GM12878 (cell line): ENCODE data around the gene MCCD1. TPM values are rescaled to one million over a fixed set of nuclear protein-coding genes. Genes with fewer than 3 reads are reported as not detected.

Experiments
- CHD4 ChIP-seq: fragments of 200-600 bp; sonication (generic); IDR thresholded peaks from 2 replicates; pipeline ENCODE4 v1.6.1; 2016; ENCODE audit warnings: mild to moderate bottlenecking
- EED ChIP-seq: sonication (generic); IDR thresholded peaks from 2 replicates; pipeline ENCODE4 v1.6.1; 2016; ENCODE audit warnings: antibody characterized with exemption, low read depth
- FOXK2 ChIP-seq: fragments of 450-650 bp; IDR thresholded peaks from 2 replicates; pipeline ENCODE4 v1.6.1; 2017; ENCODE audit warnings: mild to moderate bottlenecking, moderate library complexity
- IKZF1 ChIP-seq: fragments of 450-650 bp; conservative IDR thresholded peaks from 2 replicates; pipeline ENCODE4 v1.6.1; 2017; ENCODE audit warnings: antibody characterized with exemption, mild to moderate bottlenecking
- IKZF2 ChIP-seq, 2 experiments: fragments of 450-650 bp; IDR thresholded peaks; 2 replicates each; pipeline ENCODE4 v1.6.1; 2017; ENCODE audit warnings: mild to moderate bottlenecking in 2 of 2, moderate library complexity in 2 of 2
- IRF4 ChIP-seq: IDR thresholded peaks from 2 replicates; pipeline ENCODE4 v1.6.1; 2011; ENCODE audit warnings: low read depth, low read length
- MEF2B ChIP-seq: fragments of 450-650 bp; IDR thresholded peaks from 2 replicates; pipeline ENCODE4 v1.6.1; 2018; ENCODE audit warnings: mild to moderate bottlenecking, moderate library complexity; ENCODE audit not compliant: partially characterized antibody, poor library complexity, severe bottlenecking
- RCOR1 ChIP-seq: conservative IDR thresholded peaks from 2 replicates; pipeline ENCODE4 v1.6.1; 2012; ENCODE audit warnings: low read depth, low read length, improper control_type of control experiment
- SMAD5 ChIP-seq: IDR thresholded peaks from 2 replicates; pipeline ENCODE4 v1.6.1; 2016; ENCODE audit warnings: antibody characterized with exemption, low read depth
- SPI1 ChIP-seq: IDR thresholded peaks from 2 replicates; pipeline ENCODE4 v1.6.1; 2011; ENCODE audit warnings: low read depth, mild to moderate bottlenecking, low read length, moderate library complexity, borderline replicate concordance; ENCODE audit not compliant: insufficient read depth
- STAT3 ChIP-seq: IDR thresholded peaks from 2 replicates; pipeline ENCODE4 v1.6.1; 2011; ENCODE audit warnings: low read depth, low read length, improper control_type of control experiment
- SUZ12 ChIP-seq: fragments of 200-600 bp; sonication (generic); IDR thresholded peaks from one replicate; pipeline ENCODE4 v1.6.1; 2018; ENCODE audit warnings: antibody characterized with exemption, mild to moderate bottlenecking; ENCODE audit not compliant: unreplicated experiment
- ZBED1 ChIP-seq: IDR thresholded peaks from 2 replicates; pipeline ENCODE4 v1.6.1; 2016; ENCODE audit warnings: borderline replicate concordance
- polyA plus RNA-seq, 11 experiments: library from polyadenylated mRNA; depleted of rRNA in 4 of 11; unstranded in 6 of 11; stranded (reverse) in 5 of 11; fragments of >200 nt; fragmentation: Nextera tagmentation in 4 of 11; fragmentation: Illumina TruSeq in 1 of 11; extraction: Ambion mirVana in 4 of 11; extraction: Trizol in 1 of 11; gene quantifications; 1 replicate in 1 of 11; 2 replicates in 10 of 11; pipeline versions ENCODE4 v1.2.1 to v1.2.3, GENCODE V29; 2011 to 2016; ENCODE audit warnings: inconsistent platforms in 2 of 11, missing spikeins in 2 of 11, low read depth in 1 of 11
- total RNA-seq, 4 experiments: library from RNA; depleted of rRNA in 3 of 4; stranded (reverse); fragments of >200 nt in 3 of 4; fragmentation: Illumina TruSeq in 1 of 4; extraction: Trizol in 1 of 4; gene quantifications; 2 replicates each; pipeline versions ENCODE4 v1.2.1 to v1.2.3, GENCODE V29; 2013 to 2021
- TF ChIP-seq, protein P1 (sequence below): IDR thresholded peaks from 2 replicates; pipeline ENCODE4 v1.6.1; 2012; ENCODE audit warnings: low read depth, low read length, improper control_type of control experiment
- TF ChIP-seq, protein P2 (sequence below): fragments of 450-650 bp; IDR thresholded peaks from 2 replicates; pipeline ENCODE4 v1.6.1; 2016; ENCODE audit warnings: mild to moderate bottlenecking, moderate library complexity, borderline replicate concordance

MCCD1 gene
- total and polyA plus RNA-seq, 10 of the 15 experiments (the other 5 are each of a cell fraction or from before 2014, with no cell fraction given): not detected

DNA sequence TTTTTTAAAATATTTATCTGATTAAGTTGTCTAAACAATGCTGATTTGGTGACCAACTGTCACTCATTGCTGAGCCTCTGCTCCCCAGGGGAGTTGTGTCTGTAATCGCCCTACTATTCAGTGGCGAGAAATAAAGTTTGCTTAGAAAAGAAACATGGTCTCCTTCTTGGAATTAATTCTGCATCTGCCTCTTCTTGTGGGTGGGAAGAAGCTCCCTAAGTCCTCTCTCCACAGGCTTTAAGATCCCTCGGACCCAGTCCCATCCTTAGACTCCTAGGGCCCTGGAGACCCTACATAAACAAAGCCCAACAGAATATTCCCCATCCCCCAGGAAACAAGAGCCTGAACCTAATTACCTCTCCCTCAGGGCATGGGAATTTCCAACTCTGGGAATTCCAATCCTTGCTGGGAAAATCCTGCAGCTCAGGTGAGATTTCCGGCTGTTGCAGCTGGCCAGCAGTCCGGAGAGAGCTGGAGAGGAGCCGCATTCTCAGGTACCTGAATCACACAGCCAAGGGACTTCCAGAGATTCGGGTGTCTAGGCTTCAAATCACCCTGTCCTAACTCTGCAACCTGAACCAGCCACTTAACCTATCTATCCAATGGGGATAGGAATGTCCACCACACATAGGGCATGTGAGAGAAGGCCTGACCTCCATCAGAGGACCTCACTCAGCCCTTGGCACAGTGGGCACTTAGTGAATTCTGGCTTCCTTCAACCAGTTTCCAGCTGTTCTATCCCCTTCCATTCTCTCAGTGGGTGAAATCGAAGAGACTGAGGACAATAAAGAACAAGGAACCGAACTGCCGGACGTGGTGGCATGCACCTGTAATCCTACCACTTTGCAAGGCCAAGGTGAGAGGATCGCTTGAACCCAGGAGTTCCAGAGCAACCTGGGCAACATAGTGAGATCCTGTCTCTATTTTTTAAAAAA lies 49.7 kb downstream of the MCCD1 start (continued):
- TF ChIP-seq, protein P1, sequence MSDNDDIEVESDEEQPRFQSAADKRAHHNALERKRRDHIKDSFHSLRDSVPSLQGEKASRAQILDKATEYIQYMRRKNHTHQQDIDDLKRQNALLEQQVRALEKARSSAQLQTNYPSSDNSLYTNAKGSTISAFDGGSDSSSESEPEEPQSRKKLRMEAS: no peak
- TF ChIP-seq SUZ12 (no peak), IKZF2 (IDR thresholded peaks at IDR 0.05) (peak; percentile 49 to 50; a peak in 2 of 4 replicates), FOXK2 (no peak), IRF4 (no peak), STAT3 (no peak), ZBED1 (peak; percentile 77), RCOR1 (no peak), IKZF1 (peak; percentile 69), SPI1 (no peak), MEF2B (peak; percentile 32), EED (peak; percentile 92), CHD4 (no peak), SMAD5 (peak; percentile 78)
- TF ChIP-seq, protein P2, sequence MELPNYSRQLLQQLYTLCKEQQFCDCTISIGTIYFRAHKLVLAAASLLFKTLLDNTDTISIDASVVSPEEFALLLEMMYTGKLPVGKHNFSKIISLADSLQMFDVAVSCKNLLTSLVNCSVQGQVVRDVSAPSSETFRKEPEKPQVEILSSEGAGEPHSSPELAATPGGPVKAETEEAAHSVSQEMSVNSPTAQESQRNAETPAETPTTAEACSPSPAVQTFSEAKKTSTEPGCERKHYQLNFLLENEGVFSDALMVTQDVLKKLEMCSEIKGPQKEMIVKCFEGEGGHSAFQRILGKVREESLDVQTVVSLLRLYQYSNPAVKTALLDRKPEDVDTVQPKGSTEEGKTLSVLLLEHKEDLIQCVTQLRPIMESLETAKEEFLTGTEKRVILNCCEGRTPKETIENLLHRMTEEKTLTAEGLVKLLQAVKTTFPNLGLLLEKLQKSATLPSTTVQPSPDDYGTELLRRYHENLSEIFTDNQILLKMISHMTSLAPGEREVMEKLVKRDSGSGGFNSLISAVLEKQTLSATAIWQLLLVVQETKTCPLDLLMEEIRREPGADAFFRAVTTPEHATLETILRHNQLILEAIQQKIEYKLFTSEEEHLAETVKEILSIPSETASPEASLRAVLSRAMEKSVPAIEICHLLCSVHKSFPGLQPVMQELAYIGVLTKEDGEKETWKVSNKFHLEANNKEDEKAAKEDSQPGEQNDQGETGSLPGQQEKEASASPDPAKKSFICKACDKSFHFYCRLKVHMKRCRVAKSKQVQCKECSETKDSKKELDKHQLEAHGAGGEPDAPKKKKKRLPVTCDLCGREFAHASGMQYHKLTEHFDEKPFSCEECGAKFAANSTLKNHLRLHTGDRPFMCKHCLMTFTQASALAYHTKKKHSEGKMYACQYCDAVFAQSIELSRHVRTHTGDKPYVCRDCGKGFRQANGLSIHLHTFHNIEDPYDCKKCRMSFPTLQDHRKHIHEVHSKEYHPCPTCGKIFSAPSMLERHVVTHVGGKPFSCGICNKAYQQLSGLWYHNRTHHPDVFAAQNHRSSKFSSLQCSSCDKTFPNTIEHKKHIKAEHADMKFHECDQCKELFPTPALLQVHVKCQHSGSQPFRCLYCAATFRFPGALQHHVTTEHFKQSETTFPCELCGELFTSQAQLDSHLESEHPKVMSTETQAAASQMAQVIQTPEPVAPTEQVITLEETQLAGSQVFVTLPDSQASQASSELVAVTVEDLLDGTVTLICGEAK: 0 out of 2 replicates have a peak, but pooled peaks have one; percentile 26
